ENCODE measurements around the gene TSKS. TPM values are rescaled to one million over a fixed set of nuclear protein-coding genes. Genes with fewer than 3 reads are reported as not detected.

TSKS gene
- total RNA-seq, 1 donor from 2014 or later = under 0.01 TPM

DNA sequence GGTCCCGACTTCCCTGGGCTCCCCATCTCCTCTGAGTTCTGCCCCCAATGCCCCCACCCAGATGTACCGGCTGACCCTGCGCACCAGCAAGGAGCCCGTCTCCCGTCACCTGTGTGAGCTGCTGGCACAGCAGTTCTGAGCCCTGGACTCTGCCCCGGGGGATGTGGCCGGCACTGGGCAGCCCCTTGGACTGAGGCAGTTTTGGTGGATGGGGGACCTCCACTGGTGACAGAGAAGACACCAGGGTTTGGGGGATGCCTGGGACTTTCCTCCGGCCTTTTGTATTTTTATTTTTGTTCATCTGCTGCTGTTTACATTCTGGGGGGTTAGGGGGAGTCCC, 43.5 kb upstream of the TSKS start:
- Histone ChIP-seq H3K4me1 (ENCODE audit: control insufficient read depth in 3 of 3, insufficient read depth in 3 of 3, low read length in 3 of 3) (peaks cover 18 to 26% (median 26%) of the 10 kb centered on the region in 3 donors), H3K36me3 (ENCODE audit: control insufficient read depth in 3 of 3, insufficient read depth in 3 of 3, low read length in 3 of 3) (peaks cover 8 to 23% (median 13%) of the 10 kb centered on the region in 3 donors), H3K27me3 (ENCODE audit: control insufficient read depth in 3 of 3, insufficient read depth in 3 of 3, low read length in 3 of 3) (no peaks in the 10 kb centered on the region), H3K4me3 (ENCODE audit: low read length in 3 of 3) (no peak overlapping the region), H3K9ac (ENCODE audit: low read depth in 1 of 3, low read length in 3 of 3) (peak overlapping the region in 1 of 3 donors; percentile 25), H3K27ac (ENCODE audit: low read depth, low read length) (no peak overlapping the region), H3K9me3 (ENCODE audit: control insufficient read depth in 3 of 3, low read length in 3 of 3) (no peaks in the 10 kb centered on the region)

DNA sequence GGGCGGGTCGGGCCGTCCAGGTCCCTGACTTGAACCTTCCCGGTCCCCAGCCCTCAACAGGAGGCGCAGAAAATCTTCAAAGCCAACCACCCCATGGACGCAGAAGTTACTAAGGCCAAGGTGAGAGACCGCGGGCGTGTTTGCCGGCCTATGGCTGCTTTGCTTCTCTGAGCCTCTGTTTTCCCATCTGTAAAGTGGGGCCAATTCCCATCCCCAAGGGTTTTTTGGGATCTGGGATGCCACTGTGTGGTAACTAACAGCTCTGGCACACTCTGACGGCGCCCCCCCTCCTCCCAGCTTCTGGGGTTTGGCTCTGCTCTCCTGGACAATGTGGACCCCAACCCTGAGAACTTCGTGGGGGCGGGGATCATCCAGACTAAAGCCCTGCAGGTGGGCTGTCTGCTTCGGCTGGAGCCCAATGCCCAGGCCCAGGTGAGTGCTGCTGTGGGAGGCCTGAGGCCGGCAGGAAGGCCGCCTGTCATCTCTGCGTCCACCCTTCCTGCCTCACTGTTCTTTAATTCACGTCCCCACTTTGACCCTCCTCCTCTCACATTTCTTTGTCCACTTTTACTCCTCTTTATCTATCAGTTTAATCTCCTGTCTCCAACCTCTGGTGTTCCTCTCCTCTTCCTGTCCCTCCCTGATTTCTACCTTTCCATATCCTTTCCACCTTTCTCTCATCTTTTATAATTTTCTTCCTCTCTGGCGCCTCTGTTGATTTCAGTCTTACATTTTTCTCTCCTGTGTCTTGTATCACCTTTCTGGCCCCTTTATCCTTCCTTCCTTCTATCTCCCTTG, 42.9 kb upstream of the TSKS start:
- Histone ChIP-seq H3K9ac (ENCODE audit: low read depth in 1 of 3, low read length in 3 of 3) (no peak overlapping the region), H3K27ac (ENCODE audit: low read depth, low read length) (no peak overlapping the region), H3K4me3 (ENCODE audit: low read length in 3 of 3) (no peak overlapping the region), H3K36me3 (ENCODE audit: control insufficient read depth in 3 of 3, insufficient read depth in 3 of 3, low read length in 3 of 3) (peaks cover 11 to 24% (median 13%) of the 10 kb centered on the region in 3 donors), H3K4me1 (ENCODE audit: control insufficient read depth in 3 of 3, insufficient read depth in 3 of 3, low read length in 3 of 3) (peaks cover 18 to 26% (median 26%) of the 10 kb centered on the region in 3 donors), H3K9me3 (ENCODE audit: control insufficient read depth in 3 of 3, low read length in 3 of 3) (no peaks in the 10 kb centered on the region), H3K27me3 (ENCODE audit: control insufficient read depth in 3 of 3, insufficient read depth in 3 of 3, low read length in 3 of 3) (no peaks in the 10 kb centered on the region)

DNA sequence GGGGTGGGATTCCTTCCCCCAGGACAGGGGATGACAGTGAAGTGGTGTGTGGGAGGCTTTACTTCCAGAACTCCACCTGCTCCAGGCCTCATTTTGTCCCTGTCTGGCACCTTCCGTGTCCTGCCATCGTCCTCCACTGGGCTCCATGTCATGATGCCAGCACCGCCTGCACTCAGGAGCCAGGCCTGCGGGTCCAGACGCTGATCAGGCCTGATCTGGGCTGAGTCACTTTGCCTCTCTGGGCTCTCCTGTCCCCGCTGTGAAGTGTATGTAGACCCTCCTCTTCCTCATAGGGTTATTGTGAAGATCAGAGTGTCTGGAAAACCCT, 40.4 kb upstream of the TSKS start:
- Histone ChIP-seq H3K9ac (ENCODE audit: low read depth in 1 of 3, low read length in 3 of 3) (no peak overlapping the region), H3K27ac (ENCODE audit: low read depth, low read length) (no peak overlapping the region), H3K27me3 (ENCODE audit: control insufficient read depth in 3 of 3, insufficient read depth in 3 of 3, low read length in 3 of 3) (no peaks in the 10 kb centered on the region), H3K4me3 (ENCODE audit: low read length in 3 of 3) (no peak overlapping the region), H3K9me3 (ENCODE audit: control insufficient read depth in 3 of 3, low read length in 3 of 3) (no peaks in the 10 kb centered on the region), H3K36me3 (ENCODE audit: control insufficient read depth in 3 of 3, insufficient read depth in 3 of 3, low read length in 3 of 3) (peaks cover 27 to 45% (median 30%) of the 10 kb centered on the region in 3 donors), H3K4me1 (ENCODE audit: control insufficient read depth in 3 of 3, insufficient read depth in 3 of 3, low read length in 3 of 3) (peaks cover 8 to 9% (median 8%) of the 10 kb centered on the region in 3 donors)

DNA sequence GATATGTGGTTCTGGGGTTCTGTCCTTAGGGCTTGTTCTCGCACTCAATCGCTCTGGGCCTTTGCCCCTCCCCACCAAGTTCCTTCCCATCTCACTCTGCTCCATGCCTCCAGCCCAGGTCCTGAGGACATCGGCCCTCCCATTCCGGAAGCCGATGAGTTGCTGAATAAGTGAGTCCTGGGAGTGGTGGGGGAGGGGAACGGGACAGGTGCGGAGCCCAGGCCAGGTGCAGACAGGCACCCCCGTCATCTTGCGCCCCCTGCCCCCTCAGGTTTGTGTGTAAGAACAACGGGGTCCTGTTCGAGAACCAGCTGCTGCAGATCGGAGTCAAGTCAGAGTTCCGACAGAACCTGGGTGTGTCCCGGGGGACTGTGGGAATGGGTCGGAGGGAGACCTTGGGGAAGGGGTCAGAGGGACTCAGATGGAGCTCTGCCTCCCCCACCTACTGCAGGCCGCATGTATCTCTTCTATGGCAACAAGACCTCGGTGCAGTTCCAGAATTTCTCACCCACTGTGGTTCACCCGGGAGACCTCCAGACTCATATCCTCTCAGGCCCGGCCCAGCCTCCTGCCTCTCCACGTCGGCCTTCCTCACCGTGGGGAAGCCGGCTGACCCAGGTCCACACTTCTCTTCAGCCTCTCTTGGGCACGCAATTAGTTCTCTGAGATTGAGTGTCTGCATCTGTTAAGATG, 39.9 kb upstream of the TSKS start:
- H3K4me3 ChIP-seq (ENCODE audit: low read length in 3 of 3) = peak overlapping the region; percentile 54 to 59 (median 56)
- no peaks in the 10 kb centered on the region for H3K27me3 ChIP-seq (ENCODE audit: control insufficient read depth in 3 of 3, insufficient read depth in 3 of 3, low read length in 3 of 3)
- H3K9me3 ChIP-seq (ENCODE audit: control insufficient read depth in 3 of 3, low read length in 3 of 3) = no peaks in the 10 kb centered on the region
- peak overlapping the region; percentile 25 for H3K27ac ChIP-seq (ENCODE audit: low read depth, low read length)
- H3K9ac ChIP-seq (ENCODE audit: low read depth in 1 of 3, low read length in 3 of 3) = peak overlapping the region in 2 of 3 donors; percentile 20 to 57
- peaks cover 32 to 48% (median 33%) of the 10 kb centered on the region in 3 donors for H3K36me3 ChIP-seq (ENCODE audit: control insufficient read depth in 3 of 3, insufficient read depth in 3 of 3, low read length in 3 of 3)
- peaks cover 7 to 8% (median 7%) of the 10 kb centered on the region in 3 donors for H3K4me1 ChIP-seq (ENCODE audit: control insufficient read depth in 3 of 3, insufficient read depth in 3 of 3, low read length in 3 of 3)

DNA sequence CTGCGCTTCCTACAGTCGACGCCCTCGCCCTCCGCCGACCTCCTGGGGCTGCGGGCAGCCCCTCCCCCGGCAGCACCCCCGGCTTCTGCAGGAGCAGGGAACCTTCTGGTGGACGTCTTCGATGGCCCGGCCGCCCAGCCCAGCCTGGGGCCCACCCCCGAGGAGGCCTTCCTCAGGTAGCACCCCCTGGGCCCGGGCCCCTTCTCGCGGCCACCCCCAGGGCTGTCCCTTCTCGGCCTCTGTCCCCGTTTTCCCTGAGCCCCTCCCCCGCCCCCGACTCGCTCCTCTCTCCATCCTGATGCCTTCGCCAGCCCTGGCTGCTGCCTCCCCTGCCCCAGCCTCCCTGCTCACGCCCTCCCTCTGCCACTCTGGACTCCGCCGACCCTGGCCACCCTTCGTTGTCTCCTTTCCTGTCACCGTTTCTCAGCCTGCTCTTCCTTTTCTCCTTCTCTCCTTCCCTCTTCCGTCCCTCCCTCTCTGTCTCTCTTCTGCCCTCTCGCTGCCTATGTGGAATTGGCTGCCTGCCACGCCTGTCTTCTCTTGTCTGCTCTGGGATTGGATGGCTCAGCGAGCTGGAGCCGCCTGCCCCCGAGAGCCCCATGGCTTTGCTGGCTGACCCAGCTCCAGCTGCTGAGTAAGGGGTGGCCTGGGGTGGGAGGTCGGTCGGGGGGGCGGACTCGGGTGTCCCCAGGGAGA, 39.0 kb upstream of the TSKS start:
- H3K4me3 ChIP-seq (ENCODE audit: low read length in 3 of 3) = peak overlapping the region; percentile 54 to 77 (median 65)
- peaks cover 7 to 8% (median 7%) of the 10 kb centered on the region in 3 donors for H3K4me1 ChIP-seq (ENCODE audit: control insufficient read depth in 3 of 3, insufficient read depth in 3 of 3, low read length in 3 of 3)
- peak overlapping the region in 2 of 3 donors; percentile 3 to 75 for H3K9ac ChIP-seq (ENCODE audit: low read depth in 1 of 3, low read length in 3 of 3)
- no peaks in the 10 kb centered on the region for H3K9me3 ChIP-seq (ENCODE audit: control insufficient read depth in 3 of 3, low read length in 3 of 3)
- no peak overlapping the region for H3K27ac ChIP-seq (ENCODE audit: low read depth, low read length)
- H3K36me3 ChIP-seq (ENCODE audit: control insufficient read depth in 3 of 3, insufficient read depth in 3 of 3, low read length in 3 of 3) = peaks cover 31 to 47% (median 36%) of the 10 kb centered on the region in 3 donors
- no peaks in the 10 kb centered on the region for H3K27me3 ChIP-seq (ENCODE audit: control insufficient read depth in 3 of 3, insufficient read depth in 3 of 3, low read length in 3 of 3)

DNA sequence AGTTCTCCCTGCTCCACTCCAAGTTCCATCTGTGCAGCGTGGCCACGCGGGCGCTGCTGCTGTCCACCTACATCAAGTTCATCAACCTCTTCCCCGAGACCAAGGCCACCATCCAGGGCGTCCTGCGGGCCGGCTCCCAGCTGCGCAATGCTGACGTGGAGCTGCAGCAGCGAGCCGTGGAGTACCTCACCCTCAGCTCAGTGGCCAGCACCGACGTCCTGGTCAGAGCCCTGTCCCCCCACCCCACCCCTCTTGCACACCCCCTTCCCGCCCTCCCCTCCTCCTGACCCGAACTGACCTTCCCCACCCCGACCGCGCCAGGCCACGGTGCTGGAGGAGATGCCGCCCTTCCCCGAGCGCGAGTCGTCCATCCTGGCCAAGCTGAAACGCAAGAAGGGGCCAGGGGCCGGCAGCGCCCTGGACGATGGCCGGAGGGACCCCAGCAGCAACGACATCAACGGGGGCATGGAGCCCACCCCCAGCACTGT, 38.3 kb upstream of the TSKS start:
- Histone ChIP-seq H3K36me3 (ENCODE audit: control insufficient read depth in 3 of 3, insufficient read depth in 3 of 3, low read length in 3 of 3) (peaks cover 38 to 53% (median 42%) of the 10 kb centered on the region in 3 donors), H3K9me3 (ENCODE audit: control insufficient read depth in 3 of 3, low read length in 3 of 3) (no peaks in the 10 kb centered on the region), H3K27ac (ENCODE audit: low read depth, low read length) (no peak overlapping the region), H3K27me3 (ENCODE audit: control insufficient read depth in 3 of 3, insufficient read depth in 3 of 3, low read length in 3 of 3) (no peaks in the 10 kb centered on the region), H3K4me3 (ENCODE audit: low read length in 3 of 3) (peak overlapping the region in 2 of 3 donors; percentile 30 to 77), H3K4me1 (ENCODE audit: control insufficient read depth in 3 of 3, insufficient read depth in 3 of 3, low read length in 3 of 3) (peaks cover 7 to 8% (median 7%) of the 10 kb centered on the region in 3 donors), H3K9ac (ENCODE audit: low read depth in 1 of 3, low read length in 3 of 3) (peak overlapping the region in 1 of 3 donors; percentile 75)

DNA sequence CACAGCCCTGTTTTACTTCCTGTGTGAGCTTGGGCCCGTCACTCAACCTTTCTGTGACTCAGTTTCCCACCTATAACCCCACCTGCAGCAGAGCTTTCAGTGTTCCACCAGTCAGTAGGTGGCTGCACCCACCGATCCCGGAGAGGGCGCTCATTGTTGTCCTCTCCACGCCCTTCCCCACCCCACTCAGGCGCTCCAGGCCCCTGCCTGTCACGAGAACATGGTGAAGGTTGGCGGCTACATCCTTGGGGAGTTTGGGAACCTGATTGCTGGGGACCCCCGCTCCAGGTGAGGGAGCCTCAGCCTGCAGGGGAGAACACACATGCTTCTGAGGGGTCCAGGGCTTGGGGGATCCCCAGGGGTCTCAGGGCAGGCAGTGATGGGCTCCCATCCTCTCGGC, 37.7 kb upstream of the TSKS start:
- H3K9me3 ChIP-seq (ENCODE audit: control insufficient read depth in 3 of 3, low read length in 3 of 3) = no peaks in the 10 kb centered on the region

DNA sequence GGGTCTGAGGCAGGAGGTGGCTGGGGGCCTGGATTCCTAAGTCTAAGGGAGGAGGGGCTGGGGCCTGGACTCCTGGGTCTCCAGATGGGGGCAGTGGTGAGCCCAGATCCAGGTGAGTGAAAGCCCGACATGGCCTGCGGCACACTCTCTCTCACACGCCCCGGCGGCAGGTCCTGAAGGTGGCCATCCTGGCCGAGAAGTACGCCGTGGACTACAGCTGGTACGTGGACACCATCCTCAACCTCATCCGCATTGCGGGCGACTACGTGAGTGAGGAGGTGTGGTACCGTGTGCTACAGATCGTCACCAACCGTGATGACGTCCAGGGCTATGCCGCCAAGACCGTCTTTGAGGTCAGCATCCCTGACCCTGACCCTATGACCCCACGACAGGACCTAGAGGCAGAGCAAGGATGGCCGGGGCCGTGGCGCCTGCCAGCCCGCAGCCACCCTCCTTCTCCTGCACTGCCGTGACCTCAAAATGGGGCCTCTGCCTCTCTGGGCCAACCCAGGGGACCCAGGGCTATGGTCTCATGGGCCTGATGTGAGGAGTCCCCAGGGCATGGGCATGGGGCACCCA, 36.8 kb upstream of the TSKS start:
- Histone ChIP-seq H3K27ac (ENCODE audit: low read depth, low read length) (no peak overlapping the region), H3K36me3 (ENCODE audit: control insufficient read depth in 3 of 3, insufficient read depth in 3 of 3, low read length in 3 of 3) (peaks cover 53 to 59% (median 57%) of the 10 kb centered on the region in 3 donors), H3K4me3 (ENCODE audit: low read length in 3 of 3) (no peak overlapping the region), H3K9ac (ENCODE audit: low read depth in 1 of 3, low read length in 3 of 3) (no peak overlapping the region), H3K9me3 (ENCODE audit: control insufficient read depth in 3 of 3, low read length in 3 of 3) (no peaks in the 10 kb centered on the region), H3K27me3 (ENCODE audit: control insufficient read depth in 3 of 3, insufficient read depth in 3 of 3, low read length in 3 of 3) (no peaks in the 10 kb centered on the region), H3K4me1 (ENCODE audit: control insufficient read depth in 3 of 3, insufficient read depth in 3 of 3, low read length in 3 of 3) (peaks cover 7 to 8% (median 7%) of the 10 kb centered on the region in 3 donors)

More for the DNA sequence above, 37.7 kb upstream of the TSKS start:
- no peak overlapping the region for H3K4me3 ChIP-seq (ENCODE audit: low read length in 3 of 3)
- H3K27me3 ChIP-seq (ENCODE audit: control insufficient read depth in 3 of 3, insufficient read depth in 3 of 3, low read length in 3 of 3) = no peaks in the 10 kb centered on the region
- peaks cover 7 to 8% (median 7%) of the 10 kb centered on the region in 3 donors for H3K4me1 ChIP-seq (ENCODE audit: control insufficient read depth in 3 of 3, insufficient read depth in 3 of 3, low read length in 3 of 3)
- no peak overlapping the region for H3K9ac ChIP-seq (ENCODE audit: low read depth in 1 of 3, low read length in 3 of 3)
- H3K27ac ChIP-seq (ENCODE audit: low read depth, low read length) = no peak overlapping the region
- peaks cover 44 to 54% (median 49%) of the 10 kb centered on the region in 3 donors for H3K36me3 ChIP-seq (ENCODE audit: control insufficient read depth in 3 of 3, insufficient read depth in 3 of 3, low read length in 3 of 3)

DNA sequence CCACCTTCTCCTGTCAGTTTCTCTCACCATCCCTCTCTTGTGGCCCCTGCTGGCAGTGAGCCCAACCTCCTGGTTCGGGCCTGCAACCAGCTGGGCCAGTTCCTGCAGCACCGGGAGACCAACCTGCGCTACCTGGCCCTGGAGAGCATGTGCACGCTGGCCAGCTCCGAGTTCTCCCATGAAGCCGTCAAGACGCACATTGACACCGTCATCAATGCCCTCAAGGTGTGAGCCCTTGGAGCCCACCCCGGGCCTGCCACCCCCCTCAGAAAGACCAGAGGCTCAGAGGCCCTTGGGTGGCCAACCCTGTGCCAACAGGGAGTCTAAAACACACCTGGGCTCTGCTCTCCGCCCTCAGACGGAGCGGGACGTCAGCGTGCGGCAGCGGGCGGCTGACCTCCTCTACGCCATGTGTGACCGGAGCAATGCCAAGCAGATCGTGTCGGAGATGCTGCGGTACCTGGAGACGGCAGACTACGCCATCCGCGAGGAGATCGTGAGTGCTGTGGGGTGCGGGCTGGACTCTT, 36.2 kb upstream of the TSKS start:
- Histone ChIP-seq H3K4me1 (ENCODE audit: control insufficient read depth in 3 of 3, insufficient read depth in 3 of 3, low read length in 3 of 3) (peaks cover 7 to 8% (median 7%) of the 10 kb centered on the region in 3 donors), H3K4me3 (ENCODE audit: low read length in 3 of 3) (no peak overlapping the region), H3K27me3 (ENCODE audit: control insufficient read depth in 3 of 3, insufficient read depth in 3 of 3, low read length in 3 of 3) (no peaks in the 10 kb centered on the region), H3K9ac (ENCODE audit: low read depth in 1 of 3, low read length in 3 of 3) (no peak overlapping the region), H3K9me3 (ENCODE audit: control insufficient read depth in 3 of 3, low read length in 3 of 3) (no peaks in the 10 kb centered on the region), H3K36me3 (ENCODE audit: control insufficient read depth in 3 of 3, insufficient read depth in 3 of 3, low read length in 3 of 3) (peaks cover 52 to 63% (median 61%) of the 10 kb centered on the region in 3 donors), H3K27ac (ENCODE audit: low read depth, low read length) (no peak overlapping the region)

All from skeletal muscle tissue (tissue), 4 donors.